Fibroblast of skin of right biceps (primary cell): ENCODE data around the gene TMEM88.
"Not testable (repeated sequence)": the region's sequence is repeated elsewhere in the genome, so short reads cannot be mapped to it uniquely, and the experiment has no call there.

Experiments
- DNase-seq: peaks from one replicate; pipeline ENCODE4 v3.0.0-alpha.2; 2013

The TMEM88 gene

DNA sequence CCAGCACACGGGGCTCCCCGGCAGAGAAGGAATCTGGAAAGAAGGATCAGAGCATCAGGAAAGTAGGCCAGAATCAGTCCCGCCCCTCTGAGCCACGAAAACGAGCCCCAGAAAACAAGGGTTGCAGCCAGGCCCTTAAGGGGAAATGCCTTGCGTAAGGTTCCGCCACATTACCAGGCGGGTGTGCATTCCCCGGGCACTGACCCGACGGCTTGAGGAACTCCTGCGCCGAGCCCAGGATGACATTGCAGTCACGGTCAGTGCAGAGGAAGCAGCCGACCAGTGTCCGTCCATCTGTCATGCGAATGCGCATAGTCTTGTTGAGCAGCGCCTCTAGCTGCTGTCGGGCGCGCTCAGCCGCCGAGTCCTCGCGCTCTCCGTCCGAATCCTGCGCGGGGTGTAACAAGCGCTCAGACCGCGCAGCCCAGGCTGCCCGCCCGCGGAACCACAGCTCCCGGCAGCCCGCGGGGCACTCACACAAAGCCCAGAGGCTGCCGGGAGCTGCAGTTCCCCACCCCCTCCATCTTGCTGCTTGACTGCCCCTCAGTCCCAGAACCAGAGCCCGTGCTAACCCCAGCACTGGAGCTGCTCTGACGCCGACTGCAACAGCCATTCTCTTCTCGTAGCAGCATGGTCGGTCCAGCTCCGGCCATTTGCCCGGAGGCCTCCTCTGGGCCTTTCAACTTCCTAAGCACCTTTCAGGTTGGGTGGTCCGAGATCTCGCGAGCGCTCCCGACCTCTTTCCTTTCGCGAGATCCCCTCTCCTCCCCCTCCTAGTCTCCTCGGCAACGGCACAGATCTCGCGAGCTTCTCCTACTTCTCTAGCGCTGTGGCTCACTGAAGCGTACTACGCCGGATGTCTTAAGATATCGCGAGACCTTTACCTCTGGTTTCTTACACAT, 2.2 kb downstream of the TMEM88 start, which contains the start of gene NAA38:
TSS of gene NAA38 (minus strand) at position 749 of the 902 bp plus-strand sequence. CDS start at position 653, 96 bp downstream.
- peak; percentile 100 for DNase-seq

DNA sequence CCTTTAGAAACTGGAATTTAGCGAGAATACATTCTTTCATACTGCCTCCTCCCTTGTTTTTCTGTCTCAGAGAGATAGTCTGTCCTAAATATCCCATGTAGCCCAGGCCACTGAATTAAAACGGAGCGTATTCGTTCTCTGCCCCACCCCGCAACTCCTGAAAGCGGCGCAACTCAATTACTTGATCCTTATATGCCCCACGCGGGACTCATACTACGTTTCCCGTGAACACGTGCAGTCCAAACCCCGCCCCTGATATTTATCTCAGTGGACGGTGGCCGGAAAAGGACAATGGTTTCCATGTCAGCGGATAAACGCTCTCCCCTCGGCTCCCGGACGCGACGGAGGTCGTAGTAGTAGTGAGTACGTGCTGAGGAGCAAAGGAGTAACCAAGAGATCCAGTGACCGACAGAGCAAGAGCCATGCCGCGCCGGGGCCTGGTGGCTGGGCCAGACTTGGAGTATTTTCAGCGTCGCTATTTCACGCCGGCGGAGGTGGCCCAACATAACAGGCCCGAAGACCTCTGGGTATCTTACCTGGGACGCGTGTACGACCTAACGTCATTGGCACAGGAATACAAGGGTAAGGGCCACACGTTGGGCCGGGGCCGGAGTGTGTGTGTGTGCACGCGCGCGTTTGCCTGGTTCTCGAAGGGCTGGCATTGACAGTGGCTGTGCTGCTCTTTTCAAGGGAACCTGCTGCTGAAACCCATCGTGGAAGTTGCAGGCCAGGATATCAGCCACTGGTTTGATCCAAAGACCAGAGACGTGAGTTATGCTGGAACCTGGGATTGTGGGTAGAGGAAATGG, 3.1 kb downstream of the TMEM88 start, which contains the start of gene CYB5D1:
TSS of gene CYB5D1 (plus strand) at position 291 of the 809 bp plus-strand sequence. CDS start at position 423, 132 bp downstream.
- DNase-seq, result peak; percentile 95

DNA sequence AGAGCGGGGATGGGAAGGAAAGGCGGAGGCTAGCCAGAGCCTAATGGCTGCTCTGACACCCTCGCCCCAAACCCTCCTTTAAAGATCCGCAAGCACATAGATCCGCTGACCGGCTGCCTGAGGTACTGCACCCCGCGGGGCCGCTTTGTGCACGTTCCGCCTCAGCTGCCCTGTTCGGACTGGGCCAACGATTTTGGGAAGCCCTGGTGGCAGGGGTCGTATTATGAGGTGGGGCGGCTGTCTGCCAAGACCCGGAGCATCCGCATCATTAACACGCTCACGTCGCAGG, 3.6 kb downstream of the TMEM88 start:
- peak; percentile 59 for DNase-seq

DNA sequence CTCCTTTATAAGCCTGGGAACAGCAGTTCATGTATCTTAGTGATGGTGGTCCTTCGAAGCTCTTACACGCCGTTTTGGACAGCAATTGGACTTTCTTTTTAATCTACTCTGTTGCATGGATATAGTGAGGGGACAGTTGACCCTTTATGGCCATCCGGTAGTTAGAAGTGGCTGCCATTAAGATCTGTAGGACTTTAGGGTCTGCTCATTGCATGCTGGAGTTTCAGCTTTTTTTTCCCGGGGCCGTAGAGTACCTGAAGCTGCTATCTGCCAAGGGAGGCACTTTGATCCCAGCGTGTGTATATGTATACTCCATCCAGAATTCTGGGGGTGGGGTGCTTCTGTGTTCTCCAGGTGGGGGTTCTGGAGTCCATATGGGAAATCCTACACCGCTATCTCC, 4.2 kb downstream of the TMEM88 start:
- no peak for DNase-seq

DNA sequence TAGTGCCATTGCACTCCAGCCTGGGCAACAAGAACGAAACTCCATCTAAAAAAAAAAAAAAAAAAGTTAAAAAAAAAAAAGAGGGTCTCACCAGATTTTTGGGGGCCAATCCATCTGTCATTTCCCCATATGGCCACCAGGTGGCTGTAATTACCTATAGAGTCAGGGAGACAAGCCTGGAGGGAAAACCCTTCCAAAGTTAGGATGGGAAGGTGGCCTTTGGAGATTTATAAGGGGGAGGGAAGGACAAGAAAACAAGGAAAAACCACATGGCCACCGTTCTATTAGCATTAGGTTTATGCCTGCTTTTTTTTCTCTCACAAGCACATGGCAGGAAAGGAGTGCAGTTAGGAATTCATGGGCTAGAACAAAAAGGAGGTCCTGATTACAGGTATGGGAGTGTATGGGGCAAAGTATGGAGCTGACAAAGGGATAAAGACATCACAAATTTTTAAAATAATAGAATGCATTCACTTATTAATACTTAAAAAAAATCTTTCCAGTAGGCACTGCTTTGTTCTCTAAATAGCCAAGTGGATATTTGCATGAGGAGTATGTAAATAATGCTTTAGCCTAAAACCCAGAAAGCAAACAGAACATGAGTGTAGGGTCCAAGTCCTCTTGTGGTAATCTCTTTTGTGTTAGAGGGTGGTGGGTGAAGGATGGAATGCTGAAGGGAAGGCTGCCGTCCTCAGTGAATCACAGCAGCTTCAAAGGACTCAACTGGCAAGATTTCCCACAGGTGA, 8.0 kb downstream of the TMEM88 start:
- peak; percentile 72 for DNase-seq

DNA sequence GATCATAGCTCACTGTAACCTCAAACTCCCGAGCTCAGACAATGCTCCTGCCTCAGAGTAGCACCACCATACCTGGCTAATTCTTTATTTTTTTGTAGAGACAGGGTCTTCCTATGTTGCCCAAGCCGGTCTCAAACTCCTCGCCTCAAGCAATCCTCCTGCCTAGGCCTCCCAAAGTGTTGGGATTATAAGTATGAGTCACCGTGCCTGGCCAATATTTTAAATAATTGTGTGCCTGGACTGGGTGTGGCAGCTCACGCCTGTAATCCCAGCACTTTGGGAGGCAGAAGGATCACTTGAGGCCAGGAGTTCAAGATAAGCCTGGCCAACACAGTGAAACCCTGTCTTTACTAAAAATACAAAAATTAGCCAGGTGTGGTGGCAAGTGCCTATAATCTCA, 9.5 kb downstream of the TMEM88 start:
- not testable (repeated sequence) for DNase-seq

DNA sequence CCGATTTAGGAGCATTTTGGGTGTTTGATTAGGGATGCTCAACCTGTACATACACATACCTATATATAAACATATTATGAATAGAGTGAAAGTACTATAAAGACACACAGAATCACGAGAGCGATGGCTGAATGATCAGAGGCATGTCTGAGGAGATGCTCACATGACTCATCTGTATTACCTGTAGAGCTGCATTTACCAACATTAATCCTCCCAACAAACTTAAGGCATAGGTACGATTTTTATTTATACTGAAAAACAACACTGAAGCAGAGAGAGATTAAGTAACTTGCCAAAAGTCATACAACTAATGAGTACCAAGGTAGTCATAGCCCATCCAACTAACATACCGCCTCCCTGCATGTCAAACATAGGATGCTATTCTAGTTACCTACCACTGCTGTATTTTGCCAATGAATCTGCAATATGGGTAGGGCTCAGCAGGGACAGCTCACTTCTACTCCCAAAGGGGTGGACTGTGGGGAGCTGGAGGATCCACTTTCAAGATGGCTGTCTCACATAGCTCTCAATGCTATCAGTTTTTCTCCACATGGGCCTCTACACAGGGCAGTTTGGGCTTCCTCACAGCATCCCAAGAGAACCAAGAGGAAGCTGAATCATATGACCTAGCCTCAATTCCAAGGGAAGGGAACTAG, 10.3 kb downstream of the TMEM88 start:
- DNase-seq, result no peak

DNA sequence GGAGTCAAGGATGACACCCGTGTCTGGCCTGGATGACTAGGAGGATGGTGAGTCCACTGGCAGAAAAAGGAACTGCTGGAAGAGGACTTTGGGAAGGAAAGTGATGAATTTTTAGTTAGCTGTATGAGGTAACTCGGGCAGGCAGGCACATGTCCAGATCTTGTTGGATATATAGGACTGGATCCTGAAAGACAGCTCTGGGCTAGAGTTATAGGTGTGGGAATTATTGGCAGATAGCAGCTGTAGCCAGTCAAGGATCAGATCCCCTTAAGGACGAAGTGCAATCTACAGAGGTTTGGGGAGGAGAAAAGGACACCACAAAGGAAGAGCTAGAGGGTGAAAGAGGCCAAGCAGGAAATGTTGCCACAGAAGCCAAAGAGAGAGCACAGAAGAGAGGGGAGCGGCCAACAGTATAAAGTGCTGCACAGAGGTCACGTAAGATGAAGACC, 13.0 kb downstream of the TMEM88 start:
- no peak for DNase-seq

DNA sequence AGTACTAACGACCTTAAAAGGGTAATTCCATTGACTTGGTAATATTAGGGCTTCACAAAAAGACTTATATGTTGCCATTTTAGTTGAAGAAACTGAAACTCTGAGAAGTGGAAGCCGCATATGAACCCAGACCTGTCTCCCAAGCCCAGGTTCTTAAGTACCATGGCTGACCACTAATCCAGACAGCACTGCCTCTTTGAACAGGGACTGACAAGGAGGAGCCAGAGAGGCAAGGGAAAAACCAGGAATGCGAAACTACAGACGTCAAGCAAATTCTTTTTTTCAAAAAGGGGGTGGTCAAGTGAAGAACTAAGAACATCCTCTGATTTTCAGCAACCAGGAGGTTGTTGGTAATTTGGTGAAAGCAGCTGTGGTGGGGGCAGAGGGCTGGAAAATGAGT, 18.2 kb downstream of the TMEM88 start:
- DNase-seq, result no peak

DNA sequence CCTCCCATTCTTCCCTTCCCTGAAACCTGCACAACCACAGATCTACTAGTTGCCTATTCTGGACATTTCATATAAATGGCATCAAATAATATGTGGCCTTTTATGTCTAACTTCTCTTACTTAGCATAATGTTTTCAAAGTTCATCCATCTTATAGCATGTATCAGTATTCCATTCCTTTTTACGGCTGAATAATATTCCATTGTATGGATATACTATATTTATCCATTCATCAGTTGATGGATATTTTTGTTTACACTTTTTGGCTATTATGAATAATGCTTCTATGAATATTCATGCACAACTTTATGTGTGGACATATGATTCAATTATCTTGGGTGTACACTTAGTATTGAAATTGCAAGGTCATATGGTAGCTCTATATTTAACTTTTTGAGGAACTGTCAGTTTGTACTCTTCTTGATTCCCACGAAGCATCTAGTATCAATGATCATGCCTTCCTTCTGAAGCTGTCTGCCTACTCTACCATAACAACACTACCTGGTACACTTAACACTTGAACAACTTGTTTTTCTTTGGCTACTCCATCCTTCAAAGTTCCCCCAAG, 21.0 kb downstream of the TMEM88 start:
- DNase-seq, result no peak

DNA sequence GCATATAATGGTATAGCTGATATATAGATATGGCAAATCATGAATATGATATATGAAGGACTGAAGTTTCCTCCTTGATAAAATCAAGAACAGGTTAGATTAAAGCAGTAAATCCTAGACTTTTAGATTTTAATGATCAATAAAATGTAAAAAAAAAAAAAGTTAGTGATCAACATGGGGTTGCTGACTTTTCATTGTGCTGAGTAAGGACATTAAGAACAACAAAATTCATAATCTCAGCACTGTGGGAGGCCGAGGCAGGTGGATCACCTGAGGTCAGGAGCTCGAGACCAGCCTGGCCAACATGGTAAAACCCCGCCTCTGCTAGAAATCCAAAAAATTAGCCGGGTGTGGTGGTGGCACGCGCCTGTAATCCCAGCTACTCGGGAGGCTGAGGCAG, 23.4 kb downstream of the TMEM88 start:
- DNase-seq, result no peak

DNA sequence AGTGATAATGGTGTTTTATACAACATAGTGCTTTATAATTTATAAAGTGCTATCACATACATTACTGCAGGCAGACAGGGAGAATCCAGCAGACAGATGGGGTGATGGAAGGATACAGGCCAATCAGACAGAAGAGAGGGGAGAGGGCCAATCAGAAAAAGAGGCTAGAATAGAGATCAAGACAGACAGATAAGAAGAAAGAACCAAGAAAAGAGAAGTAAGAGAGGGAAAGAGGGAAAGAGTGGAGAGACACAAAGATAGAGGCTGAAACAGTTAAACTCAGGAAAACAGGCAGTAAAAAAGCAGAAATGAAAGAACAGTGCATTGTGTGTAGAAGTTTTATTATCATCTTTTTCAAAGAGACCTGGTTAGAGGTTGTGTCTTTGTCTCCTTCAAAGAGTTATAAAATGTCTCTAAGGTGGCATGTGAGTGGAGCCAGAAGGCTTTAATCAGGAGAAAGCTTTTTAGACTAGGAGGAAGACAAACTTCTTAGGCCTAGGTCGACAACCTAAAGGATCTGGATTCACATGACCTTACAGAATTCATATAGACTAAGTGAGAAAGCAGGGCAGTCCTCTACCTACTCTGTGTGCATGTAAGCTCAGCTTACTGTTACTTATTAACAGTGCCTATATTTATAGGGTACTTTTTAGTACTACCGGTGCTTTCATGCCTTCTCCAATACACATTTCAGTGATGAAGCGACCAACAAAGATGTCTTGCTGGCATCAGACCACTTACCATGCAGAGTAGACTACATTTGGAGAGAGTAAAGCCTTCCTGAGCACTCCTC, 25.4 kb downstream of the TMEM88 start:
- no peak for DNase-seq

DNA sequence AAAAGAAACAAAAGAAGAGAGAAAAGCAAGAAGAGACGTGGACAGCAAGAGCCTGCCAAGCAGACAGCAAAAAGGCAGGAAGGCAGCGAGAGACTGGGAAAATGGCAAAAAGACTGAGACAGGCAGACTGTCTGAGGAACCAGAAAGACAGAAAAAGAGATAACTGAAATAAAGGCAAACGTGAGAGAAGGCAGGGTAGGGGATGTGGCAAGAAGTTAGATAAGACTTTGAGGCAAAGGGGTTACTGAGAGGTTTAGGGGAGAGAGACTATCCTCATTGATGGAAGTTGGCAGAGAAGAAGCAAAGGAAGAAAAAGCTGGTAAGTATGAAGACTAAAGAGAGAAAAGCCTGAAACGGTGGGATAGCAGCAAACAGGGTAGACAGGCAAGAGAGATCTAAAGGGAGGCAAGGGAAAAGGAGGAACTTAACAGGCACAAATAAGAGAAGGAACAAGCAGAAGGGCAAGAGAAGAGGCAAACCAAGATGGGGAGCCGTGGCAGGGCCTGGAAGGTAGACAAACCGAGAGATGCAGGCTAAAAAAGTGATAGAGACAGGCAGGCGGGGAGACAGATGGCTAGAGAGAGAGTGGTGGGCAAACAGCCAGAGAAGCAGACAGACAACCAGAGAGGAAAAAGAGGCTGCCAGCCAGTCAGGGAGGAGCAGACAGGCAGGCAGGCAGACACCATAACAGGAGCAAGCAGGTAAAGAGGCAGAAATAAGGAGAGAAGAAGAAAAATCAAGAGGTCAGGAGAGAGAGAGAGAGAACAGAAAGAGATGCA, 26.6 kb downstream of the TMEM88 start:
- DNase-seq, result peak; percentile 18

DNA sequence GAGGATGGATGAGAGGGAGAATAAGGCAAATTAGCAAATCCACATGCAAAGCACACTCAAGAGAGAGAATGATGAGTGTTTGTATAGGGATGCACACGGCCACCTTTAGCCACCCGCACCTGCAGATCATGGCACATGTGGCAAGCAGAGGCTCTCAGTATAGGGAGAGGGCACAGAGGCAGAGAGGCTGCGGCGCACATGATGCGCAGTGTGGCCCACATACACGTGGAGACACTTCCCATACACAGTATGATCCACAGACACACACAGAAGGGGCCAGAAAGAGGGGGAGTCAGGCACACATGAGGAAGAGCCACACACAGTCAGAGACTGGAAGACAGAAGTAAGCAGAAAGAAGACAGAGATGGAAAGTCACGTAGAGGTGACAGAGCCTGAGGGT, 27.2 kb downstream of the TMEM88 start:
- no peak for DNase-seq

DNA sequence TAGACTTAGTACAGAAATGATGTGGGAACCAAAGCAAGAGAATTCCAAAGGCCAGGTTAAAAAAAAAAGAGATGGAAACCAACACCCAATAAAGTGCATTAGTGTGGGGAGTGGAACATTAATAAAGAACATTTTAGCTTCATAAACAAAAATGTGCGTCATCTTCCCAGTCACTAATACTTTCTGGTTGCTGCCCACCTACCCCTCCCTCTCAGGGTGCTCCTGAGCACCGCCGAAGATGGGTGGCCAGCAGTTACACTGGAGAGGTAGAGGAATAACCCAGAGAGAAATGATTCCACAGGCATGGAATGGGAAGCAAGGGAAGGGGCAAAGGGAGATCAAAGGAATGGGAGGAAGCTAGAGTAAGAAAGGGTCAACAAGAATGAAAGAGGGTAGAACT, 27.8 kb downstream of the TMEM88 start:
- peak; percentile 5 for DNase-seq

DNA sequence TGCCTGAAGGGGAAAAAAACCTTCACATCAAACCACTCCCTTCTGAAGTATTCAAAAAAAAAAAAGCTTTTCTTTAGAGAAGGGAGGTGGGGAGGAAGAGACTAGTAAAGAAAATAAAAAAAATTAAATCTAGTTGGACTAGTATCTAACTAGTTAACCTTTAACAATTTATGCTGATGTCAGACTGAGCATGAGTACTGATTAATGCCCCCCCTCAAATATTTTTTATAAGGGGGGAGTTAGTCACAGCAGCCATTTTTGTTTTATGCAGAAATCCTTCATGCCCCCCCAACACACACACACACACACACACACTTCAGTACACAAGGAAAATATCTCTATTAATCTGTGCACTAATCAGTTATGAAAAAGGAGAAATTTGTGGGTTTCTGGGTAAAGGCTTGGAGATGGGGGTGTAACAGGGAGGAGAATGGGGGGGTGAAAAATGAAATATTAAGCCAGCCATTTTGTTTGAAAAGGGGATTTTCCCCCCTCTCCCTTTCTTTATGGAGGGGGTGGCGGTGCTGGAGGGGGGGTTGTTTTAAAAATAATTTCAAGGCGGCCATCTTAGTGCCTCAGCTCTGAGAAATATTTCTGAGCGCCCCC, 29.0 kb downstream of the TMEM88 start:
- peak; percentile 71 for DNase-seq

DNA sequence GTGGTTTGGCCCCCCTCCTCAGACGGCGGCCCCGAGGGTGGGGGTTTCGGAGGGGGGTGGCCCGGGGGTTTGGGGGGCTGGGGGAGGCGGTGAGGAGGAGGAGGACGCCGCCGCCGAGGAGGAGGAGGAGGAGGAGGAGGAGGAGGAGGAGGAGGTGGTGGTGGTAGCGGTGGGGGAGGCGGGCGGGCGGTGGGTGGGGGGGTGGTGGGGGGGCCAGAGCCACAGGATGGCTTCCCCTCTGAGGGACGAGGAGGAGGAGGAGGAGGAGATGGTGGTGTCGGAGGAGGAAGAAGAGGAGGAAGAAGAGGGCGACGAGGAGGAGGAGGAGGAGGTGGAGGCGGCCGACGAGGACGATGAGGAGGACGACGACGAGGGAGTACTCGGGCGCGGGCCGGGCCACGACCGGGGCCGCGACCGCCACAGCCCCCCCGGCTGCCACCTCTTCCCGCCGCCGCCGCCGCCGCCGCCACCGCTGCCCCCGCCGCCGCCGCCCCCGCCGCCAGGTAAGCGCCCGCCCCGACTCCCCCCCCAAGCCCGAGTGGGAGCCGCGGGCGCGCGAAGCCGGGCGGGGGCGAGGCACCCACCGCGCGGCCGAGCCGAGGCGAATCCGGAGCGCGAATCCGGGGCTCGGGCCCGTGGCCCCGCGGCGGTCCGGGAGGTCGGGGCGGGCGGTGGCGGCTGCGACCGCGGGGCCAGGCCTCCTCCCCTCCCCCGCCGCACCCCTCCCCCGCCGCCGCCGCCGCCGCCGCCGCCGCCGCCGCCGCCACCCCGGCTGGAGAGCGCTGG, 29.9 kb downstream of the TMEM88 start:
- DNase-seq, result peak; percentile 48

DNA sequence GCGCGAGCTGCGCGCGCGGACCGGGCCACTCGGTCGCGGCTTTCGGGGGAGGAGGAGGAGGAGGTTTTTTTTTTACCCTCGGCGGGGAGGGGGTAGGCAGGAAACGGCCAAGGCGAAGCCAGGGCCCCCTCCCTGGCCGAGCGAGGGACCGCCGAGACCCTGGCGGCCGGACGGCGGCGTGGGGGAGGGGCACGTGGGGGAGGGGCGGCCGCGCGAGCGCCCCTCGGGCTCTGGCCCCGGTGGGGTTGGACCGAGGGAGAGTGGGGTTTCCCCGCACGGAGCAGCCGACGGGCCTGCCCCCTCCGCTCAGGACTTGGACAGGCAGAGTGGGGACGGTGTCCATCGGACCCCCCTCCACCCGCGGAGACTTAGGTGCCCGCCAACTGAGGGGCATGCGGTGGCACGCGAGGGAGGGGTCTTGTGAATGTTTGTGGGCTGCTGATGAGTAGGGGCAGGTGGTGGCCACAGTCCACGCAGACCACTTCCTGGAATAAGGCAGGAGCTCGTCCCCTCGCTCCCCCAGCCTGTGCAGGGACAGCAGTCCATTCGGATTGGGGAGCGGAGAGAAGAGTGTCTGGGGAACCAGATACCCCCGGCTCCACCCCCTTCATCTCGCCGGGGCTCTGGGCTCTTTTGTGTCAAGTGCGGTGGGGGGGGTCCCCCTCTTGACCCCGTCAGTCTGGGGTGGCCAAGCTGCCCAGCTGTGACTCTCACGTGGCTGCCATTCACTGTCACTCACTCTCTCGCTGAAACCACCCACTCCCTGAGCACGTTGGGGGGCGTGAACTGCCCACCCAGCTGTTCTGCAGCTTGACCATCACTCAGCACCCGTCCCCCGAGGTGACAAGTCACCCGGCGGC, 30.7 kb downstream of the TMEM88 start:
- DNase-seq, result peak; percentile 66
